Activated CD4-positive, alpha-beta T cell treated with anti-CD3 and anti-CD28 coated beads for 4 hours (primary cell): Measurements from ENCODE around the gene ASNS.
A peak's percentile ranks its signal among the peaks of the same experiment; 100 is the strongest.
"Not testable (repeated sequence)": the region's sequence is repeated elsewhere in the genome, so short reads cannot be mapped to it uniquely, and the experiment has no call there.

Experiments
- DNase-seq, 2 donors: peaks; one replicate each; pipeline ENCODE4 v3.0.0-alpha.2; 2020

ASNS gene, protein sequence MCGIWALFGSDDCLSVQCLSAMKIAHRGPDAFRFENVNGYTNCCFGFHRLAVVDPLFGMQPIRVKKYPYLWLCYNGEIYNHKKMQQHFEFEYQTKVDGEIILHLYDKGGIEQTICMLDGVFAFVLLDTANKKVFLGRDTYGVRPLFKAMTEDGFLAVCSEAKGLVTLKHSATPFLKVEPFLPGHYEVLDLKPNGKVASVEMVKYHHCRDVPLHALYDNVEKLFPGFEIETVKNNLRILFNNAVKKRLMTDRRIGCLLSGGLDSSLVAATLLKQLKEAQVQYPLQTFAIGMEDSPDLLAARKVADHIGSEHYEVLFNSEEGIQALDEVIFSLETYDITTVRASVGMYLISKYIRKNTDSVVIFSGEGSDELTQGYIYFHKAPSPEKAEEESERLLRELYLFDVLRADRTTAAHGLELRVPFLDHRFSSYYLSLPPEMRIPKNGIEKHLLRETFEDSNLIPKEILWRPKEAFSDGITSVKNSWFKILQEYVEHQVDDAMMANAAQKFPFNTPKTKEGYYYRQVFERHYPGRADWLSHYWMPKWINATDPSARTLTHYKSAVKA

DNA sequence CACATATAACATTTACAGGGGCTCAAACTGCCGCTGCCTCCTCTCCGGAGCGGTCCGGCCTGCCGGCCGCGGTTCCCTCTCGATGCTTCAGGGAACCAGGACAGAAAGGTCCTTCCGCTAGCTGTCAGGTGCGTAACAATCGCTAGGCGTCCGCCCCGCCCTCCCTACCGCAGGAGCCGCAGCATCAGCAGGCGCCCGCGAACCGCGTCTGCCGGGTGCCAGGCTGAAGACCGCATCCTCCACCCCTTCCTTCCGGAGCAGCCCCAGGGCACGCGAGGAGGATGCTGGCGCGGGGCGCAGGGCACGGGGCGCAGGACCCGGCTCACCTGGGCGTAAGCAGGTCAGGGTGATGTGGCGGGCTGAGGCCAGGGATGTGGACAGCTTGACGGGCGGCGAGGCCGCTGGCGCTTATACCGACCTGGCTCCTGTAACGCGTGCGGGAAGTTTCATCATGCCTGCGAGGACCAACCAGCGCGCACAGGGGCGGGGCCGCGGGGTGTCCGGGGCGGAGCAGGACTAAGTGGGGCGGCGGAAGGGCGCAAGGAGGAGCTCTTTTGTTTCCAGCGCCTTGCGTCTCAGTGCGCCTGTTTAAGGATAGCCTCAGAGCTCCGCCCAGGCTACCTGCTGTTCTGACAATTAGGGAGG, at the start of gene ASNS:
Gene ASNS, minus strand, starts transcription at position 384 of the 645 bp plus-strand sequence. CDS start 3,252 bp downstream, outside the sequence.
- peak; percentile 89 to 90 for DNase-seq

DNA sequence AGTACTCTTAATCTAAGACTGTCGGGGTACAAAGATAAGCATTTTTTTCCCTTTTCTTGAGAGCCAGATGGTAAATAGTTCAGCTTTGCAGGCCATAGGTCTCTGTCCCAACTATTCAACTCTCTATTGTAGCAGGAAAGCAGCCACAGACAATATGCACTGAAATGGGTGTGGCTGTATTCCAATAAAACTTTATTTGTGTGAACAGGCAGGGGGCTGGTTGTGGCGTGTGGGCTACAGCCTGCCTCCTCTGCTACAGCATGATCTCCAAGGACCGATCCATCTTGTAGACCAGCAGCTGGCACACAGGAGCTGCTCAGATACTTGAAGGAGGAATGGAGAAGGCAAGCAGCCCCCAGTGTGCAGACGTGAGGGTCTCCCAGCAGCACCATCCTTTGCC, 49.0 kb upstream of the ASNS start:
- not testable (repeated sequence) for DNase-seq

DNA sequence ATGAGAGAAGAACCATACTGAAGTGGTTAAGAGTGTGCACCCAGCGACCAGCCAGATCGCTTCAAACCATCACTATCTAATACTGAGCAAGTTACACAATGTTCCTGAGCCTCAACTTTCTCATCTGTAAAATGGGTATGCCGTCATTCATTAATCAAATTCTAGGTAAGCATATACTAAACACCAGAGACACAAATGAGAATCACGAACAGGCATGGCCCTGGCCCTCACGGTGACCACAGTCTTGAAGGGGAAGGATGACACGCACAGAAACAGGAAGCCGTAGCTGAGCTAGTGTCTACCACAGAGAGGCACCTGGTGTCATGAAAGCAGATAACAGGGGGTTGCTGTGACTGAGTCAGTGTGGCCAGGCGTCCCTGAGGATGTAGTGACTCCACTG, 43.1 kb upstream of the ASNS start:
- DNase-seq, result not testable (repeated sequence)

DNA sequence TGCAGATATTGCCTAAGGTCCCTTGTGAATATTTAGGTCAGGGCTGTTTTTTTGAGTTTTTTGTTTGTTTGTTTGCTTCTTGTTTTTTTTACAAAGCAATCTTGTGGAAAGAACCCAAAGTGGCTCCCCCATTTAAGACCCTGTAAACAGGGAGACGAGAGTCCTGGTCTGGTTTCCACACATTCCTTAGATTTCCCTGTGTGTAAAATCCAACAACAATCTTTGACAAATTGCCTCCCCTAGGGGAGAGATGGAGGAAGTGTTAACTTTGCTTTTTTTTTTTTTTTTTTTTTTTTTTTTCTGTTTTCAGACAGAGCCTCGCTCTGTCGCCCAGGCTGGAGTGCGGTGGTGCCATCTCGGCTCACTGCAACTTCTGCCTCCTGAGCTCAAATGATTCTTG, 40.1 kb upstream of the ASNS start:
- not testable (repeated sequence) for DNase-seq

DNA sequence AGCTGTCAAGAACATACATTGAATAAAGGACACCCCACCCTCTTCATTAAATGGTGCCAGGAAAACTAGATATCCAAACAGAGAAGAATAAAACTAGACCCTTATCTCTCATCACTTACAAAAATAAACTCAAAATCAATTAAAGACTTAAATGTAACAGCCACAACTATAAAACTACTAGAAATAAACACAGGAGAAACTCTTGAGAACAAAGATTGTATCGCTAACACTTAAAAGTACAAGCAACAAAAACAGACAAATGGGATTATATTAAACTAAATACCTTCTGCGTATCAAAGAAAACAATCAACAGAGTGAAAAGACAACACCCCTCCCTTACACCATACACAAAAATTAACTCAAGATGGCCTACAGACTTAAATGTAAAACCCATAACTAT, 24.7 kb upstream of the ASNS start:
- not testable (repeated sequence) for DNase-seq

DNA sequence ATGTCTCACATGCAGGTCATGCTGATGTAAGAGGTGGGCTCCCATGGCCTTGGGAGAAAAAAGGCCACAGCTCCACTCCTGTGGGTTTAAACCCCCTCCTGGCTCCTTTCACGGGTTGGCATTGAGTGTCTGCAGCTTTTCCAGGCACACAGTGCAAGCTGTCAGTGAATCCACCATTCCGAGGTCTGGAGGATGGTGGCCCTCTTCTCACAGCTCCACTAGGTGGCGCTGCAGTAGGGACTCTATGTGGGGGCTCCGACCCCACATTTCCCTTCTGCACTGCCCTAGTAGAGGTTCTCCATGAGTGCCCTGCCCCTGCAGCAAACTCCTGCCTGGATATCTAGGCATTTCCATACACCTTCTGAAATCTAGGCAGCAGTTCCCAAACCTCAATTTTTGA, 19.5 kb upstream of the ASNS start:
- not testable (repeated sequence) for DNase-seq

DNA sequence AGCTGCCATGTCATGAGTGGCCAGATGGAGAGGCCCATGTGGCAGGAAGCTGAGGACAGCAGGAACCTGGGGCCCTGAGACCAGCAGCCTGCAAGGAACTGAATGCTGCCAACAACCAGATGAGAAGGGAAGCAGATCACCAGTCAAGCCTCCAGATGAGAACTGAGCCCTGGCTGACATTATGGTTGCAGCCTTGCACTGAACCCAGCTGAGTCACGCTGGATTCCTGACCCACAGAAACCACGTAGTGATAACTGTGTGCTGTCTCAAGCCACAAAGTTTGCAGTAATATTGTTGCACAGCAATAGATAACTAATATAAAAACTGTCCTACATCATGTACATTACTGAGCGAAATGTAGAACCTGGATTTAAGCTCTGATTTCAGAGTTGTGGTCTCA, 7.3 kb upstream of the ASNS start:
- DNase-seq, result not testable (repeated sequence)

DNA sequence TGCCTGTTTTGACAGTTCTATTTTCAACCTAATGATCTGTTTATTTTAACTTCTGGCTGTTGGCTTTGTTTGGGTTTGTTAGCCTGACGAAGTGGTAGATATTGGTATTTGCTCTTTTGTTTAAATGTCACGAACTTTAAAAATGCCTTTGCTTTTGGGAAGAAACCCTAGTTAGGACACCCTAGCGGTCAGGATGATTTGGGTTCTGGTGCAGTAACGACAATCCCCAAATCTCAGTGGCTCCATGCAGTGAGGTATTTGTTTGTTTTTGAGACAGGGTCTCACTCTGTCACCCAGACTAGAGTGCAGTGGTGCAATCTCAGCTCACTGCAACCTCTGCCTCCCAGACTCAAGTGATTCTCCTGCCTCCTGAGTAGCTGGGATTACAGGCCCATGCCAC, 2.7 kb upstream of the ASNS start:
- DNase-seq, result not testable (repeated sequence)

DNA sequence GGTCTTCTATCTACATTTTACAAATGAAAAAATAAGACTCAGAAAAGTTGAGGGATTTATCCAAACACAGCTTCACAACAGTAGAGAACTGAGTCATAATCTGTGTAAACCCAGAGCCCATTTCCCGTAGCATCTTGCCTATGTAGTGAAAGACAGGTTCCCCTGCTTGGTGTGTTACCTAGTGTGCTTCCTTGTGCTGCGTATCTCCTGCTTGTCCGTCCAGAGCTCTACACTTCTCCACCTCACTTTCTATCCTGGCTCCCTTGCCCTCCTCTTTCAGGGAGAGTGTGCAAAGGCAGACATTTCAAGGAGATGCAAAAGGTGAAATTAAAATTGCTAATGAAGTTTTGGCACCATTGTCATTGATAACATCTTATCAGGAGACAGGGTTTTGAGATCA, 1.4 kb upstream of the ASNS start:
- no peak for DNase-seq

DNA sequence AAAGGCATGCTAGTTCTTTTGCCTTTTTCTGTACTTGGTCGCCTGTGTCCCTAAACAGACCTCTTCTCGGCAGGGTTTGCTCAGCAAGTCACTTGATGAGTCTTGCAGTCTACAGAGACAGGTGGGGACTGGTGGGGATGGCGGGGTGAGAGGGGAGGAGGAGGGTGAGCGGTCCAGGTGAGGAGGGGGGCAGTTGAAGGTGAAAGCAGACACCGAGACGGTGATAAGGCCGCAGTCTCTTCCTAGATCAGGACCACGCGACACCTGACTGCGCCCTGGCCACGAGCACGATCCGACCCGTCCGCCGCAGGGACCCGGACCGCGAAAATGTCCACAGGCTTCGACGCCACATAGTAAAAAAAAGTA, 566 bp downstream of the ASNS start:
- DNase-seq, result peak; percentile 45 to 48

DNA sequence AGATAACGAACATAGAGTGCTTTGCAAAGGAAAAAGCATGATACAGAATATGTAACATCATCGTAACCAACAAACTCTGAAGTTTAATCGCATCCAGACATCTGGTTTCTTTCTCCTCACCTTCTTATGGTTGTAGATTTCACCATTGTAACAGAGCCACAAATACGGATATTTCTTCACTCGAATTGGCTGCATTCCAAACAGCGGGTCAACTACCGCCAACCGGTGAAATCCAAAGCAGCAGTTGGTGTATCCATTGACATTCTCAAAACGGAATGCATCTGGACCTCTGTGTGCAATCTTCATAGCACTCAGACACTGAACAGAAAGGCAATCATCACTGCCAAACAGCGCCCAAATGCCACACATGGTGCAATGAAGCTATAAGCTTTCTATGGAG, 3.4 kb downstream of the ASNS start:
- DNase-seq, result no peak

DNA sequence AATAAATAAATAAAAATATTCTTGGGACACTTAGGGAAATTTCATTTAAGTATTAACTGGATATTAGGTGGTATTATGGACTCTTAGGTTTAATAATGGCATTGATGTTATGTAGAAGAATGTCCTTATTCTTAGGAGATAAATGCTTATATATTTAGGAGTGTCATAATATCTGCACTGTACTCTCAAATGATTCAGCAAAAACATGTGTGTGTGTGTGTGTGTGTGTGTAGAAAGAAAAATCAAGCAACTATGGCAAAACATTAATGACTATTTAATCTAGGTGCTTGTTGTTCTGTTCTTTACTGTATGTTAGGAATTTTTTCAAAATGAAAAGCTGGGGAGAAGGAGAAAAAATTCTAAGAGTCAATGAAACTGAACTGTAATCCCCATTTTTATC, 3.9 kb downstream of the ASNS start:
- DNase-seq, result no peak

DNA sequence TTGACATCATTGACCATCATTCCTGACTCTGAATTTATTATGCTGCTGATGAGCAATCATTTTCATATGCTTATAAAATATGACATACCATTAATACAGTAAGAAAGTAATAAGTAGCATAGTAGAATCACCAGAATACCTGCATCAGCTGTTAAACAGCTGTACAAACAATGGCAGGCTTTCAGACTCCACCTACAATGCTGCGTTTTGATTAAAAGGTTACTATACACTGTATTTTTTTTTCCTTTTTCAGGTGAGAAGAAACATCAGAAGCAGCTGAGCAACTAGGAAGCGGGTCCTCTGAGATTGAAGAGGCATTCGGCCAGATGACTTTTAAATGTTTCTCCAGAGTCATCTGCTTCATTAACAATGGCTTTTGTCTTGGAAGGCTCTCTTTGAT, 7.1 kb downstream of the ASNS start:
- no peak for DNase-seq

DNA sequence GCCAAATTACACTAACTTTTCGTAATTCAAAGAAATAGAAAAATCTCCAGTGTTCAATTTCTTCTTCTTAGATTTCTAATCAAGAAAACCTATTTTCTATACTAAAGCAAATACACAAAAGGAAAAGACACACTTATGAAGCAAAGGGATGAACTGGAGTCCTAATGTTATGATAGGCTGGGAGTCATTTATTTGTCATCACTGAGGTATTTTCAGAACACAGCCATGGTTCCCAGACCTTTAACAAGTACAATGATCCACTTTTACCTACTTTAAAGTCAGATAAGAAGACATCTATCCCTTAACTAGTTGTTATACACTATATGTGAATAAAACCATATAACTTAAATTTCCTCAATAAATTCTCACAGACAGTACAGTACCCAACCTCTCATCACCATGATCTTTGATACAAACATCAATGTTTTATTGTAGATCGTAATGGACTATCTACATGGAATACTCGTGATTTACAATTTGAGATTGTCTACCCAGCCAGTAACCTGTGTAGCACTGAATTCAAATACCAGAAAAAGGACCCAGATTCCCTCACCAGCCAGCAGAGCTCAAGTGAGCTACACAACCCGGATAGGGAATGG, 12.5 kb downstream of the ASNS start:
- DNase-seq, result no peak

DNA sequence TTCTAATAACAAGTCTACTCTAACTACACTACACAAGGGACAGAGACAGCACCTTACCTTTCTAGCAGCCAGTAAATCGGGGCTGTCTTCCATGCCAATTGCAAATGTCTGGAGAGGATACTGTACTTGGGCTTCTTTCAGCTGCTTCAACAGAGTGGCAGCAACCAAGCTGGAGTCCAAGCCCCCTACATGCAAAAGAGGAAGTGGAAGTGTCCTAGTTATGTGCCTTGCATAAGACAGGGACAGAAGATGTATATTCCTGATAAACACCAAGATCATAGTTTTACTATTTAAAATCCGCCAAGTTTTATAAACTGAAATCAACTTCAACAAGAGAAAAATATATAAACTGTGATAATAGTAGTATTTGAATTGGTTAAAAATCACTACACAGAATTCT, 14.0 kb downstream of the ASNS start:
- no peak for DNase-seq

DNA sequence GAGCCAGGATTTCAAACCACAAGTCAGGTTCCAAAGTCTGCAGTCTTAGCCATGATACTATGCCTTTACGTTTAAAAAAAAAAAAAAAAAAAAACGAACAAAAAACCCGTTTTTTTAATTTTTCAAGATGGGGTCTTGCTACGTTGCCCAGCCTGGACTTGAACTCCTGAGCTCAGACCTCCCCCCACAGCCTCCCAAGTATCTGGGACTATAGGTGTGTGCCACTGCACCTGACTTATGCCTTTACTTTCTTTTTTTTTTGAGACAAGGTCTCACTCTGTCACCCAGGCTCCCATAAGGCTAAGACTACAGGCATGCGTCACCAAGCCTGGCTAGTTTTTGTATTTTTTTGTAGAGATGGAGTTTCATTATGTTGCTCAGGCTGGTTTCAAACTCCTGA, 14.7 kb downstream of the ASNS start:
- DNase-seq, result no peak

DNA sequence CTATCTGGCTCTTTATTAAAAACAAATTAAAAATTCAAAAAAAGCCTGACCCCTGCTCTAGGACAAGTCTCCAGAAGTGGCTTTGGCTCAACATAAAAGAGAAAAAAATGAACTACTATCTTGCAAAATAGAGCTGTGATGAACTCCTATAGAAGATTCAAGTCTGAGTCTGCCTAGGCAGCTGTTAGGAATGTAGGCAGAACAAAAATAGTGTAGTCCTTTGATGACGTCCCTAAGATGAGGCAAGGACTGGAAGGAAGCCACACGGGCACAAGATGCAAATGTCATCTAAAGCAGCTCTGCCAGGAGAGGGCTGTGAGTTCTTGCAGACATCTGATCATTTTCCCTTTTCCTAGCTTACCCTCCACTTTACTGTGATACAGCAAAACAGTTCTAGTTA, 20.5 kb downstream of the ASNS start:
- DNase-seq, result no peak

DNA sequence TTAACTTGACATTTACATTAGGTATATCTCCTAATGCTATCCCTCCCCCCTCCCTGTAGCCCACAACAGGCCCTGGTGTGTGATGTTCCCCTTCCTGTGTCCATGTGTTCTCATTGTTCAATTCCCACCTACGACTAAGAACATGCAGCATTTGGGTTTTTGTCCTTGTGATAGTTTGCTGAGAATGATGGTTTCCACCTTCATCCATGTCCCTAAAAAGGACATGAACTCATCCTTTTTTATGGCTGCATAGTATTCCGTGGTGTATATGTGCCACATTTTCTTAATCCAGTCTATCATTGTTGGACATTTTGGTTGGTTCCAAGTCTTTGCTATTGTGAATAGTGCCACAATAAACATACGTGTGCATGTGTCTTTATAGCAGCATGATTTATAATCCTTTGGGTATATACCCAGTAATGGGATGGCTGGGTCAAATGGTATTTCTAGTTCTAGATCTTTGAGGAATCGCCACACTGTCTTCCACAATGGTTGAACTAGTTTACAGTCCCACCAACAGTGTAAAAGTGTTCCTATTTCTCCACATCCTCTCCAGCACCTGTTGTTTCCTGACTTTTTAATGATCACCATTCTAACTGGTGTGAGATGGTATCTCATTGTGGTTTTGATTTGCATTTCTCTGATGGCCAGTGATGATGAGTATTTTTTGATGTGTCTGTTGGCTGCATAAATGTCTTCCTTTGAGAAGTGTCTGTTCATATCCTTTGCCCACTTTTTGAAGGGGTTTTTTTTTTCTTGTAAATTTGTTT, 21.8 kb downstream of the ASNS start:
- DNase-seq, result not testable (repeated sequence)

DNA sequence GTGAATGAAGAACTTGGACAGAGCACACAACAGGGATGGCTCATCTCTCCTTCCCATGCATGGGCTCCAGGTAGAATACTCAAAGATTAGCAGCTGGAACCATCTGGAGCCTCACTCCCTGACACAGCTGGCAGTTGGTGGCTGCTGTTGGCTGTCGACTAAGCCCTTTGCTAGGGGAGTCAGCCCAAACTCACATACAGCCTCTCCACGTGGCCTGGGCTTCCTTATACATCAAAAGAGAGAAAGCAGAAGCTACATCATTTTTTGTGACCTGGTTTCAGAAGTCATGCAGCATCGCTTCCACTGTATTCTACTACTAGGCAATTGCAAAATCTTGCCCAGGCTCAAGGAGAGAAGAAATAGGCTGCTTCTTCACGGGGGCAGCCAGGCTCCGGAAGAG, 24.4 kb downstream of the ASNS start:
- DNase-seq, result no peak

DNA sequence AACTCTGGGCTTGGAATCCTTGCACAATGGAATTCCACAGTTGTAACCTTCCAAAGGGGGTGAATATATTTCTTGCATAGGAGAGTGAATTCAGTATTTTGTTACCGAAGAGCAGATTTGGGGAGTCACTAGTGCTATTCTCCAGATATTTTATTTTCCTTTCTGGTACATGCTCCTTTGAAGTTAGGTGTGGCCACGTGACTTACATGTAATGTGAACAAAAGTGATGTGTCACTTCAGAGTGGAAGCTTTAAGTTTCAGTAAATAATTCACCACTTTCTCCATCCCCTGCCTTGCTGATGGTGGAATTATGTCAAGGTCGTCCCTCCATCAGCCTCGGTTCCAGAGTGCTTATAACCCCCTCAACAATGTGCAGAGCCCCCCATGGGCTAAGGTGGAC, 25.3 kb downstream of the ASNS start:
- DNase-seq, result no peak

DNA sequence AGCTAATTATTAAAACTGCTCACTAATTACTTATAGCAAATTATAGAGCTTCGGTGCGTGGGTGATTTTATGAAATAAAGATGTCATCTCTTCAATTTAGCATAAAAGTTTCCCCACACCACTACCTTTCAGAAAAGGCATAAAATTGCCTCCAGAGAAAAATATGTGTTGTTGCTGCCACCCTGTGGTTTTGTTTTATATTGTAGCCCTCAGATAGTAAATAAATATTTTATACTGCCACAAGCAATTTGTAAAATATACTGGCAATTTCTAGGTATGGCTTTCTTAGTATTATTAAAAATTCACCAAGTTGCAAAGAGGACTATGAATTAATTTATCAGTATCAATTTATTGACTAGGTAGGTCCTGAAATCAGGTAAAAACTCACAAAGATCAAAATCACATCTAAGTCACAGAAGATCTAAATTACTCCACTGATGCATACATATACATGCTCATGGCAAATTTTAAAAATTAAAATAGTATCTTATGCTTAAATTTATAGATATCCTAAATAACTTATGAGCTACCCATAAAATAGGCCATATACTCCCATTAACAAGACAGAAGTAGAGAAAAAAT, 26.5 kb downstream of the ASNS start:
- DNase-seq, result no peak

DNA sequence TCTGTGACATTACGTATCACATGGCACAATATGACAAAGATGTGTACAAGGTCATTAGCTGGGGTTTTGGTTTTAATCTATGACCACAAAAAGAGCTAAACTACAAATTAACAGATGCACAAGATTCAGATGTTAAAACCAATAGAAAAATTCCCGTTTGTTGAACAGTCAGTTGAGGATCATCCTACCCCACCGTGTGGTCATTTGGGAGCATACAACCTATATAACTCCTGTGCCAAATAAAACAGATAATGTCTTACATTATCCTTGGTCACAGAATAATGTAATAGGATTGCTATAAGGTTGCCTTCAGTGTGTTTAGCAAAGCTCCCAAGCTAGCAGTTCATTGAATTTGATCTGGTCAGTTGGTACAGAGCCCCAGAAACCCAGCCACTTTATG, 28.2 kb downstream of the ASNS start:
- no peak for DNase-seq
